ENCODE results near the gene TRIML1. TPM values are rescaled to one million over a fixed set of nuclear protein-coding genes. Genes with fewer than 3 reads are reported as not detected.

TRIML1 gene
- total and polyA plus RNA-seq, 2 of the 8 experiments (the other 6 are each of a cell fraction or from before 2014, with no cell fraction given): not detected

- POLR2A ChIA-PET (ENCODE audit: partially characterized antibody): interaction anchor here (1.0 kb wide), 1 partner anchor 14 kb away, joined by 3 read pairs; no protein-coding TSS in a partner anchor
- WGBS, 2 experiments (ENCODE audit: extremely low coverage in 1 of 2, insufficient coverage in 1 of 2, insufficient read length in 1 of 2, insufficient replicate concordance in 2 of 2, low coverage in 1 of 2, low lambda C conversion rate in 2 of 2, missing lambda C conversion rate in 1 of 2): 94% methylated on average over 11 of the region's 11 CpGs; no CpG with 5 or more reads in 1 of the 2 experiments
- TF ChIP-seq ASH2L (IDR thresholded peaks at IDR 0.05; ENCODE audit: low read length): no peak
- TF ChIP-seq NRF1 (IDR thresholded peaks at IDR 0.05; ENCODE audit: low read depth, low read length): no peak
- no peak for TF ChIP-seq PHF8 (conservative IDR thresholded peaks at IDR 0.05; ENCODE audit: low read depth, low read length)
- TF ChIP-seq ATF2 (IDR thresholded peaks at IDR 0.05; ENCODE audit: low read length): no peak
- no peak for TF ChIP-seq SRF (IDR thresholded peaks at IDR 0.05; ENCODE audit: low read depth, low read length)
- TF ChIP-seq KDM1A (IDR thresholded peaks at IDR 0.05; ENCODE audit: borderline replicate concordance, low read length): no peak
- no peak for TF ChIP-seq TEAD4 (IDR thresholded peaks at IDR 0.05; ENCODE audit: low read depth, low read length)
- no peak for TF ChIP-seq GTF2F1 (IDR thresholded peaks at IDR 0.05; ENCODE audit: borderline replicate concordance, low read depth, low read length)
- no peak for TF ChIP-seq CBX5 (IDR thresholded peaks at IDR 0.05; ENCODE audit: low read depth, low read length)
- no peak for TF ChIP-seq SUZ12 (IDR thresholded peaks at IDR 0.05; ENCODE audit: low read length)
- no peak for TF ChIP-seq CEBPB (IDR thresholded peaks at IDR 0.05; ENCODE audit: low read depth, low read length)
- no peak for TF ChIP-seq BACH1 (IDR thresholded peaks at IDR 0.05; ENCODE audit: low read length)
Measured at GRCh38 chr4:188147176-188147575, 7.9 kb downstream of the TRIML1 start.

More at GRCh38 chr4:188147176-188147575, 7.9 kb downstream of the TRIML1 start:
- H3K23ac ChIP-seq (ENCODE audit: insufficient read length): no peak overlapping the region
- no peak overlapping the region for H2BK5ac ChIP-seq (ENCODE audit: low read depth, low read length)
- no peak overlapping the region for H2BK20ac ChIP-seq (ENCODE audit: low read length)
- no peaks in the 10 kb centered on the region for H3K4me1 ChIP-seq (replicated peaks in 1 of 4; ENCODE audit: control insufficient read depth in 3 of 4, insufficient read depth in 4 of 4, low read length in 3 of 4)
- no peak overlapping the region for H3K14ac ChIP-seq (ENCODE audit: insufficient read length)
- no peak overlapping the region for H4K91ac ChIP-seq (replicated peaks; ENCODE audit: insufficient read length, low read length)
- CTCF ChIA-PET (ENCODE audit: partially characterized antibody): no interaction called here
- no peak overlapping the region; the same call in 1 of the 2 replicates for H3K27ac ChIP-seq (ENCODE audit: low read depth, low read length)
- no peak overlapping the region for H3K9ac ChIP-seq (replicated peaks in 1 of 4; ENCODE audit: extremely low read depth in 1 of 4, low read depth in 3 of 4, low read length in 3 of 4)
- no peak overlapping the region for H3K56ac ChIP-seq (replicated peaks; ENCODE audit: insufficient read length, low read depth, low read length)
- no peak overlapping the region for H4K8ac ChIP-seq (ENCODE audit: extremely low read depth, insufficient read depth, low read length)
- no peaks in the 10 kb centered on the region for H4K20me1 ChIP-seq (replicated peaks in 1 of 2; ENCODE audit: control insufficient read depth in 1 of 2, insufficient read depth in 2 of 2, low read length in 2 of 2)
- H3K18ac ChIP-seq (ENCODE audit: extremely low read depth, low read length): no peak overlapping the region
- FAIRE-seq (no peak), DNase-seq (ENCODE audit: low read depth in 1 of 2, low spot score in 2 of 2) (no peak)
- H3K23me2 ChIP-seq (ENCODE audit: low read depth, low read length): no peaks in the 10 kb centered on the region
- H2AFZ ChIP-seq (ENCODE audit: low read length): peak overlapping the region; percentile 40; the same call in 1 of the 2 replicates
- H3K4me3 ChIP-seq (ENCODE audit: extremely low read depth in 1 of 4, insufficient read depth in 2 of 4, low read depth in 3 of 4, low read length in 4 of 4): no peak overlapping the region
- H2BK120ac ChIP-seq (replicated peaks; ENCODE audit: low read depth, low read length): no peak overlapping the region
- H2BK12ac ChIP-seq (ENCODE audit: low read depth, low read length): no peak overlapping the region
- no peak overlapping the region for H2AK5ac ChIP-seq (ENCODE audit: low read depth, low read length)
- no peaks in the 10 kb centered on the region for H3K36me3 ChIP-seq (ENCODE audit: control insufficient read depth in 2 of 4, insufficient read depth in 4 of 4, low read length in 3 of 4)
- no peak overlapping the region for H2BK15ac ChIP-seq (ENCODE audit: low read length)
- no peak overlapping the region for H3K4me2 ChIP-seq (ENCODE audit: insufficient read depth in 1 of 2, low read depth in 2 of 2, low read length in 2 of 2)
- no peaks in the 10 kb centered on the region for H3K79me1 ChIP-seq (ENCODE audit: low read depth, low read length)
- H4K5ac ChIP-seq (ENCODE audit: insufficient read length, low read depth, low read length): no peak overlapping the region
- H3K79me2 ChIP-seq (ENCODE audit: control insufficient read depth in 1 of 2, insufficient read depth in 2 of 2, low read length in 2 of 2): no peaks in the 10 kb centered on the region
- H3K4ac ChIP-seq (replicated peaks; ENCODE audit: insufficient read length, low read depth, low read length): no peak overlapping the region
- H3K9me3 ChIP-seq (ENCODE audit: insufficient read depth in 2 of 2, low read depth in 1 of 2, low read length in 1 of 2): no peaks in the 10 kb centered on the region
- no peaks in the 10 kb centered on the region for H3K27me3 ChIP-seq (replicated peaks in 1 of 4; ENCODE audit: control insufficient read depth in 3 of 4, extremely low read depth in 1 of 4, insufficient read depth in 3 of 4, low read length in 3 of 4)

Data from H1 (cell line).